Stimulated activated naive CD8-positive, alpha-beta T cell treated with anti-CD3 and anti-CD28 coated beads, Interleukin-15, Interleukin-2, amounts not matched to agents 100 ng/mL and 50 ng/mL, for 24 hours (primary cell): ENCODE results near the gene KRTAP5-2.
"Not testable (repeated sequence)": the region's sequence is repeated elsewhere in the genome, so short reads cannot be mapped to it uniquely, and the experiment has no call there.

Experiments used
- H3K27ac Mint-ChIP-seq: one replicate; pipeline ENCODE4 v1.8.0; 2021; ENCODE audit warnings: mild to moderate bottlenecking, mixed read lengths
- H3K27me3 Mint-ChIP-seq: one replicate; pipeline ENCODE4 v1.8.0; 2021; ENCODE audit warnings: mixed read lengths
- H3K36me3 Mint-ChIP-seq: one replicate; pipeline ENCODE4 v1.8.0; 2021; ENCODE audit warnings: low read depth, mixed read lengths
- H3K4me1 Mint-ChIP-seq: one replicate; pipeline ENCODE4 v1.8.0; 2021; ENCODE audit warnings: low read depth, mixed read lengths
- H3K4me3 Mint-ChIP-seq: one replicate; pipeline ENCODE4 v1.8.0; 2021; ENCODE audit warnings: mild to moderate bottlenecking, mixed read lengths
- H3K9me3 Mint-ChIP-seq: one replicate; pipeline ENCODE4 v1.8.0; 2021; ENCODE audit warnings: mixed read lengths

The KRTAP5-2 gene

GRCh38 chr11:1633864-1634263 lies 35.8 kb upstream of the KRTAP5-2 start:
- no peaks in the 10 kb centered on the region for H3K36me3 Mint-ChIP-seq
- no peaks in the 10 kb centered on the region for H3K9me3 Mint-ChIP-seq
- no peak overlapping the region for H3K27ac Mint-ChIP-seq
- peaks cover 30% of the 10 kb centered on the region for H3K27me3 Mint-ChIP-seq
- no peak overlapping the region for H3K4me3 Mint-ChIP-seq
- H3K4me1 Mint-ChIP-seq, result no peaks in the 10 kb centered on the region

GRCh38 chr11:1632053-1632714 lies 34.1 kb upstream of the KRTAP5-2 start:
- H3K9me3 Mint-ChIP-seq, result no peaks in the 10 kb centered on the region
- peaks cover 31% of the 10 kb centered on the region for H3K27me3 Mint-ChIP-seq

GRCh38 chr11:1631066-1631568 lies 33.0 kb upstream of the KRTAP5-2 start:
- Mint-ChIP-seq H3K9me3 (no peaks in the 10 kb centered on the region), H3K4me3 (no peak overlapping the region), H3K27ac (no peak overlapping the region), H3K27me3 (peaks cover 31% of the 10 kb centered on the region), H3K36me3 (no peaks in the 10 kb centered on the region), H3K4me1 (no peaks in the 10 kb centered on the region)

More at GRCh38 chr11:1632053-1632714, 34.1 kb upstream of the KRTAP5-2 start:
- H3K27ac Mint-ChIP-seq, result no peak overlapping the region
- no peaks in the 10 kb centered on the region for H3K4me1 Mint-ChIP-seq
- H3K4me3 Mint-ChIP-seq, result no peak overlapping the region
- H3K36me3 Mint-ChIP-seq, result no peaks in the 10 kb centered on the region

GRCh38 chr11:1630271-1630670 lies 32.2 kb upstream of the KRTAP5-2 start:
- no peaks in the 10 kb centered on the region for H3K36me3 Mint-ChIP-seq
- no peaks in the 10 kb centered on the region for H3K9me3 Mint-ChIP-seq
- H3K27ac Mint-ChIP-seq, result no peak overlapping the region
- no peak overlapping the region for H3K4me3 Mint-ChIP-seq
- H3K4me1 Mint-ChIP-seq, result no peaks in the 10 kb centered on the region
- peaks cover 23% of the 10 kb centered on the region for H3K27me3 Mint-ChIP-seq

- Mint-ChIP-seq H3K27me3 (peaks cover 20% of the 10 kb centered on the region), H3K9me3 (no peaks in the 10 kb centered on the region), H3K4me1 (no peaks in the 10 kb centered on the region), H3K27ac (no peak within 1 kb of the TSS), H3K4me3 (no peak within 1 kb of the TSS), H3K36me3 (no peaks in the 10 kb centered on the region)
Measured at GRCh38 chr11:1629326-1630185, 31.5 kb upstream of the KRTAP5-2 start, which contains the start of gene KRTAP5-5. TSS of gene KRTAP5-5 (plus strand) at chr11:1629775. CDS start at chr11:1629841, 66 bp downstream.

GRCh38 chr11:1628506-1629325 lies 30.6 kb upstream of the KRTAP5-2 start:
- H3K36me3 Mint-ChIP-seq, result no peaks in the 10 kb centered on the region
- no peaks in the 10 kb centered on the region for H3K4me1 Mint-ChIP-seq
- H3K9me3 Mint-ChIP-seq, result no peaks in the 10 kb centered on the region
- H3K27ac Mint-ChIP-seq, result no peak overlapping the region
- no peak overlapping the region for H3K4me3 Mint-ChIP-seq
- H3K27me3 Mint-ChIP-seq, result peaks cover 20% of the 10 kb centered on the region

GRCh38 chr11:1625541-1625940 lies 27.4 kb upstream of the KRTAP5-2 start:
- Mint-ChIP-seq H3K27me3 (peaks cover 9% of the 10 kb centered on the region), H3K36me3 (no peaks in the 10 kb centered on the region), H3K9me3 (no peaks in the 10 kb centered on the region), H3K4me1 (no peaks in the 10 kb centered on the region), H3K4me3 (no peak overlapping the region), H3K27ac (no peak overlapping the region)

GRCh38 chr11:1624621-1625020 lies 26.5 kb upstream of the KRTAP5-2 start:
- H3K4me3 Mint-ChIP-seq, result no peak overlapping the region
- no peak overlapping the region for H3K27ac Mint-ChIP-seq
- H3K36me3 Mint-ChIP-seq, result no peaks in the 10 kb centered on the region
- H3K4me1 Mint-ChIP-seq, result peaks cover under 1% of the 10 kb centered on the region
- H3K27me3 Mint-ChIP-seq, result peaks cover 8% of the 10 kb centered on the region
- no peaks in the 10 kb centered on the region for H3K9me3 Mint-ChIP-seq

- H3K4me1 Mint-ChIP-seq, result peaks cover 6% of the 10 kb centered on the region
- H3K4me3 Mint-ChIP-seq, result no peak overlapping the region
- peaks cover 9% of the 10 kb centered on the region for H3K27me3 Mint-ChIP-seq
- no peaks in the 10 kb centered on the region for H3K9me3 Mint-ChIP-seq
- H3K27ac Mint-ChIP-seq, result no peak overlapping the region
- no peaks in the 10 kb centered on the region for H3K36me3 Mint-ChIP-seq
Measured at GRCh38 chr11:1623716-1624115, 25.6 kb upstream of the KRTAP5-2 start.

- H3K9me3 Mint-ChIP-seq, result no peaks in the 10 kb centered on the region
- H3K4me1 Mint-ChIP-seq, result peaks cover 6% of the 10 kb centered on the region
- H3K4me3 Mint-ChIP-seq, result no peak within 1 kb of the TSS
- H3K36me3 Mint-ChIP-seq, result no peaks in the 10 kb centered on the region
- no peak within 1 kb of the TSS for H3K27ac Mint-ChIP-seq
- peaks cover 17% of the 10 kb centered on the region for H3K27me3 Mint-ChIP-seq
Measured at GRCh38 chr11:1622086-1622485, 24.0 kb upstream of the KRTAP5-2 start, which contains the start of gene KRTAP5-4. TSS of gene KRTAP5-4 (minus strand) at chr11:1622138. CDS start at chr11:1622093, 45 bp downstream.

- H3K9me3 Mint-ChIP-seq, result no peaks in the 10 kb centered on the region
- no peaks in the 10 kb centered on the region for H3K36me3 Mint-ChIP-seq
- H3K27ac Mint-ChIP-seq, result no peak overlapping the region
- no peak overlapping the region for H3K4me3 Mint-ChIP-seq
- H3K4me1 Mint-ChIP-seq, result peaks cover 6% of the 10 kb centered on the region
- peaks cover 42% of the 10 kb centered on the region for H3K27me3 Mint-ChIP-seq
Measured at GRCh38 chr11:1619449-1619848, 21.4 kb upstream of the KRTAP5-2 start.

- no peaks in the 10 kb centered on the region for H3K36me3 Mint-ChIP-seq
- H3K27ac Mint-ChIP-seq, result no peak overlapping the region
- H3K4me3 Mint-ChIP-seq, result no peak overlapping the region
- H3K9me3 Mint-ChIP-seq, result no peaks in the 10 kb centered on the region
- H3K27me3 Mint-ChIP-seq, result peaks cover 42% of the 10 kb centered on the region
- H3K4me1 Mint-ChIP-seq, result peaks cover 6% of the 10 kb centered on the region
Measured at GRCh38 chr11:1618231-1618630, 20.1 kb upstream of the KRTAP5-2 start.

- no peak within 1 kb of the TSS for H3K4me3 Mint-ChIP-seq
- peaks cover 27% of the 10 kb centered on the region for H3K27me3 Mint-ChIP-seq
- no peaks in the 10 kb centered on the region for H3K4me1 Mint-ChIP-seq
- H3K9me3 Mint-ChIP-seq, result no peaks in the 10 kb centered on the region
- no peaks in the 10 kb centered on the region for H3K36me3 Mint-ChIP-seq
- H3K27ac Mint-ChIP-seq, result no peak within 1 kb of the TSS
Measured at GRCh38 chr11:1608363-1608762, 10.3 kb upstream of the KRTAP5-2 start, which contains the start of gene KRTAP5-3. TSS of gene KRTAP5-3 (minus strand) at chr11:1608463. CDS start at chr11:1608385, 78 bp downstream.

GRCh38 chr11:1607901-1608300 lies 9.8 kb upstream of the KRTAP5-2 start:
- not testable (repeated sequence) for H3K9me3 Mint-ChIP-seq

More at GRCh38 chr11:1607901-1608300, 9.8 kb upstream of the KRTAP5-2 start:
- H3K27me3 Mint-ChIP-seq, result peaks cover 31% of the 10 kb centered on the region
- not testable (repeated sequence) for H3K36me3 Mint-ChIP-seq, H3K4me1 Mint-ChIP-seq, H3K4me3 Mint-ChIP-seq, H3K27ac Mint-ChIP-seq
